Ishikawa (cell line): ENCODE measurements around the gene NTMT1.

Experiments used
- CEBPB ChIP-seq: IDR thresholded peaks from 2 replicates; pipeline ENCODE4 v1.6.1; 2012
- FOXM1 ChIP-seq: IDR thresholded peaks from 2 replicates; pipeline ENCODE4 v1.6.1; 2012; ENCODE audit warnings: low read depth, borderline replicate concordance
- RAD21 ChIP-seq: IDR thresholded peaks from 2 replicates; pipeline ENCODE4 v1.6.1; 2012; ENCODE audit warnings: low read depth
- TAF1 ChIP-seq: IDR thresholded peaks from 2 replicates; pipeline ENCODE4 v1.6.1; 2012; ENCODE audit warnings: low read depth, mild to moderate bottlenecking
- TCF12 ChIP-seq: IDR thresholded peaks from 2 replicates; pipeline ENCODE4 v1.6.1; 2012; ENCODE audit warnings: low read depth
- YY1 ChIP-seq: IDR thresholded peaks from 2 replicates; pipeline ENCODE4 v1.6.1; 2012; ENCODE audit warnings: low read depth
- TF ChIP-seq, protein P1 (sequence below): IDR thresholded peaks from 2 replicates; pipeline ENCODE4 v1.6.1; 2012; ENCODE audit warnings: low read depth, mild to moderate bottlenecking
- TF ChIP-seq, protein P2 (sequence below): IDR thresholded peaks from 2 replicates; pipeline ENCODE4 v1.6.1; 2012

DNA sequence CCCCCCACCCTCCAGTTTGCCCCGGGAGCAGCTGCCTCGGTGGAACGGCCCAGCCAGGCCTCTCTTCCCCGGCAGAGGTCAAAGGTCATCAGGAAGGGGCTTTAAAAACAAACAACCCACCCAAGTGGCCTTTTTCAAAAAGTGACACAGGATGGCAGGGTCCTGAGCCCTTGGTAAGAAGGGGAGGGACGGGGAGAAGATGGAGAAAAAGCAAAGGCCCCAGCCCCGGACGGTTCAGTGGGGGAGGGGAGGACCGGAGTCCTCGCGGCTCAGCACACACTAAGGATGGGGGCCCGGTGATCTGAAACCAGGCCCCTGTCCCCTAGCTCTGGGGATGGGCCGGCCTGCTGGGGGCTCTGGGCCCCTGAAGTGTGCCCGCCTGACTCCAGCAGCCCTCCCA lies 40.6 kb downstream of the NTMT1 start:
- TF ChIP-seq FOXM1: no peak
- TF ChIP-seq YY1: no peak
- TF ChIP-seq, protein P1, sequence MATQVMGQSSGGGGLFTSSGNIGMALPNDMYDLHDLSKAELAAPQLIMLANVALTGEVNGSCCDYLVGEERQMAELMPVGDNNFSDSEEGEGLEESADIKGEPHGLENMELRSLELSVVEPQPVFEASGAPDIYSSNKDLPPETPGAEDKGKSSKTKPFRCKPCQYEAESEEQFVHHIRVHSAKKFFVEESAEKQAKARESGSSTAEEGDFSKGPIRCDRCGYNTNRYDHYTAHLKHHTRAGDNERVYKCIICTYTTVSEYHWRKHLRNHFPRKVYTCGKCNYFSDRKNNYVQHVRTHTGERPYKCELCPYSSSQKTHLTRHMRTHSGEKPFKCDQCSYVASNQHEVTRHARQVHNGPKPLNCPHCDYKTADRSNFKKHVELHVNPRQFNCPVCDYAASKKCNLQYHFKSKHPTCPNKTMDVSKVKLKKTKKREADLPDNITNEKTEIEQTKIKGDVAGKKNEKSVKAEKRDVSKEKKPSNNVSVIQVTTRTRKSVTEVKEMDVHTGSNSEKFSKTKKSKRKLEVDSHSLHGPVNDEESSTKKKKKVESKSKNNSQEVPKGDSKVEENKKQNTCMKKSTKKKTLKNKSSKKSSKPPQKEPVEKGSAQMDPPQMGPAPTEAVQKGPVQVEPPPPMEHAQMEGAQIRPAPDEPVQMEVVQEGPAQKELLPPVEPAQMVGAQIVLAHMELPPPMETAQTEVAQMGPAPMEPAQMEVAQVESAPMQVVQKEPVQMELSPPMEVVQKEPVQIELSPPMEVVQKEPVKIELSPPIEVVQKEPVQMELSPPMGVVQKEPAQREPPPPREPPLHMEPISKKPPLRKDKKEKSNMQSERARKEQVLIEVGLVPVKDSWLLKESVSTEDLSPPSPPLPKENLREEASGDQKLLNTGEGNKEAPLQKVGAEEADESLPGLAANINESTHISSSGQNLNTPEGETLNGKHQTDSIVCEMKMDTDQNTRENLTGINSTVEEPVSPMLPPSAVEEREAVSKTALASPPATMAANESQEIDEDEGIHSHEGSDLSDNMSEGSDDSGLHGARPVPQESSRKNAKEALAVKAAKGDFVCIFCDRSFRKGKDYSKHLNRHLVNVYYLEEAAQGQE: no peak
- TF ChIP-seq, protein P2, sequence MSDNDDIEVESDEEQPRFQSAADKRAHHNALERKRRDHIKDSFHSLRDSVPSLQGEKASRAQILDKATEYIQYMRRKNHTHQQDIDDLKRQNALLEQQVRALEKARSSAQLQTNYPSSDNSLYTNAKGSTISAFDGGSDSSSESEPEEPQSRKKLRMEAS: no peak
- TF ChIP-seq CEBPB: no peak
- TF ChIP-seq TAF1: no peak
- no peak for TF ChIP-seq RAD21
- TF ChIP-seq TCF12: no peak
